Measurements from ENCODE around the gene ANGPT4.

DNA sequence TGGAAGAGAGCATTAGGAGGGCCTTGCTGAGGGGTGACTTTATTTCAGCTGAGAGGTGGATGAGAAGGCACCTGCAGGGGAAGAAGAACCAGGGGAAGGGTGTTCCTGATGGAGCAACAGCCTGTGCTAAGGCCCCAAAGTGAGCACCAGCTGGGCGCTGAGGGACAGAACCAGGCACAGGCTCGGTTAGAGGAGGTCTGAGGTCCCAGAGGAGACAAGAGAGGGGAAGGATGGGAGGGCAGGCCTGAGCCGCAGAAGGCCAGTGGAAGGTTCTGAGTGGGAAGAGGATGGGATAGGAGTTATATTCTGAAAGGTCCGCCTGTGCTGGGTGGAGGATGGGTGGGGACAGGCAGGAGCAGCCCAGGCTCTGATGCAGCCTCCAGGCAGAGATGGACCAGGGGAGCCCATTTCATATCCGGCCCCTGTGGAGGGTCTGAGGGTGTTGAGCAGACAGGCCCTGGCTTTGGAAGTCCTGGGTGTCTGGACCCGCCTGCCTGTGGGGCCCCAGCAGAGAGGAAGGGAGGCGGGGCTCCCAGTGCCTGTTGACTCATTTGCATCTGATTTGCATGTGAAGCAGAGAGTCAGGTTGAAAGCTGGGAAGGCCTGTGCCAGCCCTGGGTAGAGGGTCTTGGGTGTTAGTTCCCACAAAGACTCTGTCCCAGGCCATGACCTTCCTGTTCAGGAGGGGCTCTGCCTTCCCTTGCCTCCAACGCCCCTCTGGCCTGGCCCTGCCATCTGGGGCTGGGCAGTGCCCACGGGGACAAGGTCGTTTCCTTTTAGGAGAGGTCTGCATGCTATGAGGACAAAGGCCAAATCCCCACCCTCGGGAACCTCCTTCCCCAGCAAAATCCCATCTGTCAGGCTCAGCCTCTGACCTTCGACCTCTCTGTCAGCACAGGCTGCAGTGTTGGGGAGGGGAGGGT, 93.2 kb downstream of the ANGPT4 start:
- TF ChIP-seq, protein P1, sequence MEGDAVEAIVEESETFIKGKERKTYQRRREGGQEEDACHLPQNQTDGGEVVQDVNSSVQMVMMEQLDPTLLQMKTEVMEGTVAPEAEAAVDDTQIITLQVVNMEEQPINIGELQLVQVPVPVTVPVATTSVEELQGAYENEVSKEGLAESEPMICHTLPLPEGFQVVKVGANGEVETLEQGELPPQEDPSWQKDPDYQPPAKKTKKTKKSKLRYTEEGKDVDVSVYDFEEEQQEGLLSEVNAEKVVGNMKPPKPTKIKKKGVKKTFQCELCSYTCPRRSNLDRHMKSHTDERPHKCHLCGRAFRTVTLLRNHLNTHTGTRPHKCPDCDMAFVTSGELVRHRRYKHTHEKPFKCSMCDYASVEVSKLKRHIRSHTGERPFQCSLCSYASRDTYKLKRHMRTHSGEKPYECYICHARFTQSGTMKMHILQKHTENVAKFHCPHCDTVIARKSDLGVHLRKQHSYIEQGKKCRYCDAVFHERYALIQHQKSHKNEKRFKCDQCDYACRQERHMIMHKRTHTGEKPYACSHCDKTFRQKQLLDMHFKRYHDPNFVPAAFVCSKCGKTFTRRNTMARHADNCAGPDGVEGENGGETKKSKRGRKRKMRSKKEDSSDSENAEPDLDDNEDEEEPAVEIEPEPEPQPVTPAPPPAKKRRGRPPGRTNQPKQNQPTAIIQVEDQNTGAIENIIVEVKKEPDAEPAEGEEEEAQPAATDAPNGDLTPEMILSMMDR (IDR thresholded peaks at IDR 0.05), result no peak
- no peak for TF ChIP-seq POLR2A (IDR thresholded peaks at IDR 0.05)
- no peak for TF ChIP-seq EP300 (IDR thresholded peaks at IDR 0.05)

Data from suprapubic skin (tissue), 3 donors.